GM23338 (cell line): Measurements from ENCODE around the gene EOLA2. TPM values are rescaled to one million over a fixed set of nuclear protein-coding genes. Genes with fewer than 3 reads are reported as not detected.

Experiments used
- ATAC-seq: fragments of 200-7000 bp; cut with Tn5 transposase; 3 replicates; pipeline ENCODE4 v1.9.1; 2020
- DNase-seq: peaks from one replicate; pipeline ENCODE4 v3.0.0-alpha.2; 2015; ENCODE audit warnings: low spot score
- H2AFZ ChIP-seq: fragments of 200-600 bp; sonication (generic); 2 replicates; pipeline ENCODE4 v1.8.0; 2016; ENCODE audit warnings: antibody characterized with exemption, mild to moderate bottlenecking, moderate library complexity
- H3F3A ChIP-seq: fragments of 200-600 bp; sonication (generic); replicated peaks from 2 replicates; pipeline ENCODE4 v1.8.0; 2017; ENCODE audit warnings: antibody characterized with exemption, mixed run types, low read depth
- H3K27ac ChIP-seq: fragments of 200-600 bp; sonication (generic); 2 replicates; pipeline ENCODE4 v1.6.1; 2016; ENCODE audit warnings: low read depth
- H3K27me3 ChIP-seq: fragments of 200-600 bp; sonication (generic); 2 replicates; pipeline ENCODE4 v1.8.0; 2016; ENCODE audit warnings: mild to moderate bottlenecking, mixed run types, moderate library complexity; ENCODE audit not compliant: insufficient read depth
- H3K36me3 ChIP-seq: fragments of 200-600 bp; sonication (generic); 2 replicates; pipeline ENCODE4 v1.8.0; 2016; ENCODE audit warnings: mild to moderate bottlenecking; ENCODE audit not compliant: insufficient read depth
- H3K4me1 ChIP-seq: fragments of 200-600 bp; sonication (generic); 2 replicates; pipeline ENCODE4 v1.8.0; 2016; ENCODE audit warnings: mild to moderate bottlenecking, moderate library complexity; ENCODE audit not compliant: insufficient read depth
- H3K4me2 ChIP-seq: fragments of 200-600 bp; sonication (generic); 2 replicates; pipeline ENCODE4 v1.7.1; 2017; ENCODE audit warnings: mixed run types
- H3K4me3 ChIP-seq: fragments of 200-600 bp; sonication (generic); 2 replicates; pipeline ENCODE4 v1.6.1; 2016; ENCODE audit warnings: mixed run types
- H3K79me2 ChIP-seq: fragments of 200-600 bp; sonication (generic); replicated peaks from 2 replicates; pipeline ENCODE4 v1.8.0; 2017; ENCODE audit warnings: mild to moderate bottlenecking; ENCODE audit not compliant: insufficient read depth
- H3K9me2 ChIP-seq: fragments of 200-600 bp; sonication (generic); 2 replicates; pipeline ENCODE4 v1.8.0; 2017; ENCODE audit not compliant: insufficient read depth
- H4K20me1 ChIP-seq: fragments of 200-600 bp; sonication (generic); replicated peaks from 2 replicates; pipeline ENCODE4 v1.8.0; 2017; ENCODE audit warnings: mild to moderate bottlenecking; ENCODE audit not compliant: insufficient read depth
- H3K27ac Mint-ChIP-seq: 2 replicates; pipeline ENCODE4 v1.8.0; 2020; ENCODE audit warnings: inconsistent platforms, mild to moderate bottlenecking, moderate library complexity, mixed read lengths
- H3K27me3 Mint-ChIP-seq: 3 replicates; pipeline ENCODE4 v1.8.0; 2022; ENCODE audit warnings: low read depth, mild to moderate bottlenecking, moderate library complexity, mixed read lengths, inconsistent platforms; ENCODE audit not compliant: insufficient read depth, poor library complexity
- H3K36me3 Mint-ChIP-seq: 3 replicates; pipeline ENCODE4 v1.8.0; 2021; ENCODE audit warnings: low read depth, mild to moderate bottlenecking, inconsistent platforms, moderate library complexity, mixed read lengths
- H3K4me1 Mint-ChIP-seq: 3 replicates; pipeline ENCODE4 v1.8.0; 2020; ENCODE audit warnings: mild to moderate bottlenecking, inconsistent platforms, mixed read lengths
- H3K4me3 Mint-ChIP-seq: 3 replicates; pipeline ENCODE4 v1.8.0; 2021; ENCODE audit warnings: moderate library complexity, mild to moderate bottlenecking, inconsistent platforms, mixed read lengths
- H3K9me3 Mint-ChIP-seq: 3 replicates; pipeline ENCODE4 v1.8.0; 2020; ENCODE audit warnings: moderate library complexity, mild to moderate bottlenecking, inconsistent platforms, mixed read lengths
- CREB1 ChIP-seq: fragments of 250-450 bp; sonication (Bioruptor Pico); IDR thresholded peaks from 2 replicates; pipeline ENCODE4 v1.5.0; 2020; ENCODE audit warnings: low read depth, mild to moderate bottlenecking, moderate library complexity
- CTCF ChIP-seq, 2 experiments: fragments of 200-600 bp in 1 of 2; sonication (generic) in 1 of 2; conservative IDR thresholded peaks; 2 replicates each; pipeline versions ENCODE4 v1.5.1 to v1.6.1; 2016 to 2017; ENCODE audit warnings: antibody characterized with exemption in 2 of 2, low read depth in 2 of 2, mild to moderate bottlenecking in 2 of 2, moderate library complexity in 1 of 2
- ETS1 ChIP-seq: IDR thresholded peaks from 2 replicates; pipeline ENCODE4 v1.6.1; 2016; ENCODE audit warnings: antibody characterized with exemption
- EZH2 ChIP-seq: fragments of 200-600 bp; sonication (generic); IDR thresholded peaks from one replicate; pipeline ENCODE4 v1.8.0; 2017; ENCODE audit warnings: antibody characterized with exemption, mild to moderate bottlenecking, low read depth; ENCODE audit not compliant: unreplicated experiment
- EZH2phosphoT487 ChIP-seq: fragments of 200-600 bp; sonication (generic); IDR thresholded peaks from one replicate; pipeline ENCODE4 v1.8.1; 2018; ENCODE audit warnings: antibody characterized with exemption; ENCODE audit not compliant: unreplicated experiment
- JUNB ChIP-seq: IDR thresholded peaks from one replicate; pipeline ENCODE4 v1.6.1; 2016; ENCODE audit warnings: antibody characterized with exemption; ENCODE audit not compliant: unreplicated experiment
- NANOG ChIP-seq: IDR thresholded peaks from 2 replicates; pipeline ENCODE4 v1.6.1; 2016; ENCODE audit warnings: antibody characterized with exemption, borderline replicate concordance
- POLR2AphosphoS5 ChIP-seq: IDR thresholded peaks from 2 replicates; pipeline ENCODE4 v1.6.1; 2016; ENCODE audit warnings: antibody characterized with exemption, low read depth
- REST ChIP-seq: IDR thresholded peaks from one replicate; pipeline ENCODE4 v1.6.1; 2018; ENCODE audit warnings: antibody characterized with exemption; ENCODE audit not compliant: unreplicated experiment
- STAT1 ChIP-seq: IDR thresholded peaks from one replicate; pipeline ENCODE4 v1.6.1; 2016; ENCODE audit warnings: antibody characterized with exemption; ENCODE audit not compliant: unreplicated experiment
- ZNF114 ChIP-seq: fragments of 250-450 bp; sonication (Bioruptor Pico); IDR thresholded peaks from 2 replicates; pipeline ENCODE4 v1.5.0; 2020; ENCODE audit warnings: mild to moderate bottlenecking, moderate library complexity
- ZNF331 ChIP-seq: fragments of 250-450 bp; sonication (Bioruptor Pico); IDR thresholded peaks from 2 replicates; pipeline ENCODE4 v1.5.0; 2020; ENCODE audit warnings: low read depth, mild to moderate bottlenecking, moderate library complexity
- ZNF462 ChIP-seq: fragments of 250-450 bp; sonication (Bioruptor Pico); IDR thresholded peaks from 2 replicates; pipeline ENCODE4 v1.5.0; 2020; ENCODE audit warnings: mild to moderate bottlenecking, moderate library complexity
- polyA plus RNA-seq: library from polyadenylated mRNA; unstranded; fragments of >200 nt; fragmentation: Nextera tagmentation; extraction: Ambion mirVana; gene quantifications from 2 replicates; pipeline ENCODE4 v1.2.1, GENCODE V29; 2016
- total RNA-seq: library from RNA; depleted of rRNA; stranded (reverse); fragments of >200 nt; shearing (Covaris generic); gene quantifications from 2 replicates; pipeline ENCODE4 v1.2.3, GENCODE V29; 2014

Gene EOLA2
- total and polyA plus RNA-seq, 2 experiments from 2014 or later, result 24.4 to 25.1 TPM

GRCh38 chrX:149916745-149917392, 21.4 kb downstream of the EOLA2 start:
- H2AFZ ChIP-seq, result no peak overlapping the region
- DNase-seq (no peak), ATAC-seq (no peak)
- H3K36me3 ChIP-seq, result no peaks in the 10 kb centered on the region
- no peaks in the 10 kb centered on the region for H3K4me1 ChIP-seq
- no peaks in the 10 kb centered on the region for H3F3A ChIP-seq
- no peaks in the 10 kb centered on the region for H3K27me3 ChIP-seq
- H4K20me1 ChIP-seq, result no peaks in the 10 kb centered on the region
- peaks cover 2% of the 10 kb centered on the region for H3K27me3 Mint-ChIP-seq
- H3K79me2 ChIP-seq, result no peaks in the 10 kb centered on the region
- no peak overlapping the region for H3K4me3 Mint-ChIP-seq
- H3K9me3 Mint-ChIP-seq, result no peaks in the 10 kb centered on the region
- H3K36me3 Mint-ChIP-seq, result no peaks in the 10 kb centered on the region; the same call in 2 of the 3 replicates
- H3K4me1 Mint-ChIP-seq, result no peaks in the 10 kb centered on the region
- no peak overlapping the region for H3K27ac ChIP-seq
- H3K4me2 ChIP-seq, result no peak overlapping the region
- H3K27ac Mint-ChIP-seq, result no peak overlapping the region
- H3K4me3 ChIP-seq, result no peak overlapping the region
- H3K9me2 ChIP-seq, result no peaks in the 10 kb centered on the region
- TF ChIP-seq CTCF (conservative IDR thresholded peaks at IDR 0.05; ENCODE audit: low read depth in 2 of 2) (no peak), EZH2 (no peak), ZNF114 (CRISPR knock-in tag) (no peak), EZH2phosphoT487 (no peak), ZNF331 (no peak), JUNB (no peak), POLR2AphosphoS5 (no peak), STAT1 (no peak), NANOG (no peak), ETS1 (no peak), CREB1 (no peak), ZNF462 (CRISPR knock-in tag) (no peak), REST (no peak)
